Body of pancreas (tissue), 4 donors: Measurements from ENCODE around the gene UBAP1. TPM values are rescaled to one million over a fixed set of nuclear protein-coding genes. Genes with fewer than 3 reads are reported as not detected.

Experiments used
- ATAC-seq: fragments of 150-250 bp; one replicate; pipeline ENCODE4 v1.9.1; 2016
- DNase-seq, 4 donors: peaks; one replicate each; pipeline ENCODE4 v3.0.0-alpha.2; 2019
- H3K27ac ChIP-seq, 4 donors: fragments of 200-600 bp; sonication (generic); 1 replicate in 3 of 4; 2 replicates in 1 of 4; pipeline versions ENCODE4 v1.5.1 to v1.6.1; 2016 to 2019; ENCODE audit warnings: mild to moderate bottlenecking in 1 of 4, mixed read lengths in 1 of 4, moderate library complexity in 1 of 4
- H3K27me3 ChIP-seq, 2 donors: fragments of 200-600 bp; sonication (generic); one replicate each; pipeline ENCODE4 v1.6.0; 2016; ENCODE audit warnings: mild to moderate bottlenecking in 1 of 2
- H3K36me3 ChIP-seq, 2 donors: fragments of 200-600 bp; sonication (generic); replicated peaks in 1 of 2; 2 replicates each; pipeline ENCODE4 v1.5.1; 2016; ENCODE audit warnings: low read depth in 2 of 2; ENCODE audit not compliant: insufficient read depth in 1 of 2
- H3K4me1 ChIP-seq: fragments of 200-600 bp; sonication (generic); one replicate; pipeline ENCODE4 v1.6.0; 2016
- H3K4me3 ChIP-seq, 2 donors: fragments of 200-600 bp; sonication (generic); 1 replicate in 1 of 2; 2 replicates in 1 of 2; pipeline ENCODE4 v1.5.1; 2016 to 2019
- H3K9me3 ChIP-seq, 3 donors: fragments of 200-600 bp; sonication (generic); 1 replicate in 2 of 3; 2 replicates in 1 of 3; pipeline ENCODE4 v1.5.1; 2016
- POLR2A ChIP-seq, 3 donors: fragments of 450-650 bp; IDR thresholded peaks; one replicate each; pipeline ENCODE4 v1.6.1; 2016; ENCODE audit warnings: antibody characterized with exemption in 3 of 3, mild to moderate bottlenecking in 2 of 3
- WGBS, 2 donors: methylation state at CpG; one replicate each; pipeline ENCODE4 v1.1.5; 2017; 5-methylcytosine and 5-hydroxymethylcytosine counted together
- intact Hi-C: fragments of 100-400 bp; cut with DNase I; formaldehyde crosslinking; loops from one replicate; pipeline ENCODE4 v1.15.1; 2023
- total RNA-seq, 2 donors: library from RNA; depleted of rRNA; stranded (reverse); fragments of >200 nt; gene quantifications; one replicate each; pipeline ENCODE4 v1.1.0, GENCODE V29; 2016
- TF ChIP-seq, protein P1 (sequence below), 7 experiments: fragments of 450-650 bp in 4 of 7; fragments of 200-600 bp in 3 of 7; sonication (generic) in 3 of 7; IDR thresholded peaks; one replicate each; pipeline ENCODE4 v1.5.1; 2016 to 2019; ENCODE audit warnings: antibody characterized with exemption in 7 of 7

The UBAP1 gene
- total RNA-seq, 2 donors from 2014 or later, result 18.9 to 19.1 TPM

- Histone ChIP-seq H3K36me3 (no peaks in the 10 kb centered on the region), H3K27ac (peak overlapping the region in 1 of 4 donors; percentile 37), H3K4me3 (no peak overlapping the region), H3K9me3 (no peaks in the 10 kb centered on the region), H3K4me1 (peaks cover 5% of the 10 kb centered on the region), H3K27me3 (no peaks in the 10 kb centered on the region)
- no peak for TF ChIP-seq POLR2A (IDR thresholded peaks at IDR 0.05)
- TF ChIP-seq, protein P1, sequence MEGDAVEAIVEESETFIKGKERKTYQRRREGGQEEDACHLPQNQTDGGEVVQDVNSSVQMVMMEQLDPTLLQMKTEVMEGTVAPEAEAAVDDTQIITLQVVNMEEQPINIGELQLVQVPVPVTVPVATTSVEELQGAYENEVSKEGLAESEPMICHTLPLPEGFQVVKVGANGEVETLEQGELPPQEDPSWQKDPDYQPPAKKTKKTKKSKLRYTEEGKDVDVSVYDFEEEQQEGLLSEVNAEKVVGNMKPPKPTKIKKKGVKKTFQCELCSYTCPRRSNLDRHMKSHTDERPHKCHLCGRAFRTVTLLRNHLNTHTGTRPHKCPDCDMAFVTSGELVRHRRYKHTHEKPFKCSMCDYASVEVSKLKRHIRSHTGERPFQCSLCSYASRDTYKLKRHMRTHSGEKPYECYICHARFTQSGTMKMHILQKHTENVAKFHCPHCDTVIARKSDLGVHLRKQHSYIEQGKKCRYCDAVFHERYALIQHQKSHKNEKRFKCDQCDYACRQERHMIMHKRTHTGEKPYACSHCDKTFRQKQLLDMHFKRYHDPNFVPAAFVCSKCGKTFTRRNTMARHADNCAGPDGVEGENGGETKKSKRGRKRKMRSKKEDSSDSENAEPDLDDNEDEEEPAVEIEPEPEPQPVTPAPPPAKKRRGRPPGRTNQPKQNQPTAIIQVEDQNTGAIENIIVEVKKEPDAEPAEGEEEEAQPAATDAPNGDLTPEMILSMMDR (IDR thresholded peaks at IDR 0.05), result peak in 6 of 7 experiments; percentile 12 to 61 (median 54)
- peak; percentile 81 to 91 (median 86) for DNase-seq
- WGBS, 2 donors, result 51 to 54% methylated on average over 5 of the region's 5 CpGs
- ATAC-seq, result peak; percentile 99
- intact Hi-C loops, result no loop called here
These were observed 39.2 kb upstream of the UBAP1 start for GRCh38 chr9:34139477-34140146.

DNA sequence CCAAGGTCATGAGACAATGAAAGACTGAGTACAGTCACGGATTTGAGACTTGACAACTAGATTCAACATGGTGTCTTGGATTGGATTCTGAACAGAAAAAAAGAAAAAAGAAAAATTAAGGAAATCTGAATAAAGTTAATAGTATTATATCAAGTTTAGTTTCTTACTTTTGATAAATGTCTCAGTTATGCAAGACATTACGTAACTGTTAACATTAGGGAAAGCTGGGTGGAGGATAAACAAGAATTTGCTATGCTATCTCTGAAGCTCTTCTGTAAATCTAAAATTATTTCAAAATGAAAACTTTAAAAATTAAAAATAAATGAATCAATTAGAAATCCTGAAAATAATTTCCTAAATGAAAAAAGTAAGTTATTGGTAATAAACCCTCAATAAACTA is 38.0 kb upstream of the UBAP1 start:
- 26% methylated on average over 2 of the region's 2 CpGs for WGBS, 2 donors
- Histone ChIP-seq H3K36me3 (no peaks in the 10 kb centered on the region), H3K9me3 (no peaks in the 10 kb centered on the region), H3K27me3 (no peaks in the 10 kb centered on the region), H3K27ac (no peak overlapping the region), H3K4me1 (peaks cover 5% of the 10 kb centered on the region), H3K4me3 (no peak overlapping the region)
- no peak for DNase-seq
- TF ChIP-seq, protein P1 (IDR thresholded peaks at IDR 0.05), result no peak
- no peak for TF ChIP-seq POLR2A (IDR thresholded peaks at IDR 0.05)
- ATAC-seq, result no peak
- intact Hi-C loops, result no loop called here

DNA sequence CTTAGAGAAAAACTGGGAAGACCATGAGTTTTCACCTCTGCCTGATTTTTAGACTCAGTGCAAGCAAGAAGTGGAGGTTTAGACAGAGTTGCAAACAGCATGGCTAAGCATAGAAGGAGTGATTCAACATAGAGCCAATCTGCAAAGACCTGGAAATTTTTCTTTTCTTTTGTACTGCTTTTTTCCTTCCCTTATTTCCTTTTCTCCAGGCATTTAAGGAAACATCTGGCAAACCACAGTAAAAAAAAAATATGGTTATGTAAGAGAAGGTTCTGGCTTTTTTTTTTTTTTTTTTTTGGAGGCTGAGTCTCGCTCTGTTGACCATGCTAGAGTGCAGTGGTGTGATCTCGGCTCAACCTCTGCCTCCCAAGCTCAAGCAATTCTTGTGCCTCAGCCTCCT is 35.7 kb upstream of the UBAP1 start:
- no peak for DNase-seq
- intact Hi-C loops, result no loop called here

GRCh38 chr9:34145165-34145564 is 33.7 kb upstream of the UBAP1 start:
- no peak for ATAC-seq
- WGBS, 2 donors, result 71 to 80% methylated on average over 3 of the region's 3 CpGs

More for the DNA sequence above, 35.7 kb upstream of the UBAP1 start:
- Histone ChIP-seq H3K27me3 (no peaks in the 10 kb centered on the region), H3K4me1 (peaks cover 5% of the 10 kb centered on the region), H3K9me3 (no peaks in the 10 kb centered on the region), H3K4me3 (no peak overlapping the region), H3K36me3 (no peaks in the 10 kb centered on the region), H3K27ac (no peak overlapping the region)
- WGBS, 2 donors, result 66% methylated on average over 2 of the region's 2 CpGs
- TF ChIP-seq POLR2A (IDR thresholded peaks at IDR 0.05), result no peak
- TF ChIP-seq, protein P1 (IDR thresholded peaks at IDR 0.05), result no peak
- ATAC-seq, result no peak

More at GRCh38 chr9:34145165-34145564, 33.7 kb upstream of the UBAP1 start:
- Histone ChIP-seq H3K27ac (no peak overlapping the region), H3K27me3 (no peaks in the 10 kb centered on the region), H3K36me3 (no peaks in the 10 kb centered on the region), H3K4me1 (no peaks in the 10 kb centered on the region), H3K9me3 (no peaks in the 10 kb centered on the region), H3K4me3 (no peak overlapping the region)
- intact Hi-C loops, result no loop called here
- no peak for TF ChIP-seq POLR2A (IDR thresholded peaks at IDR 0.05)
- TF ChIP-seq, protein P1 (IDR thresholded peaks at IDR 0.05), result no peak
- no peak for DNase-seq
